GM19395 (cell line): ENCODE results near the gene AGBL3.

ENCODE experiments used
- ATAC-seq: cut with Tn5 transposase; IDR thresholded peaks from one replicate; pipeline ENCODE4 v1.9.1; 2021; ENCODE audit warnings: mild to moderate bottlenecking, moderate library complexity; ENCODE audit not compliant: unreplicated experiment

The AGBL3 gene

GRCh38 chr7:135143885-135144668 is 157.8 kb downstream of the AGBL3 start:
- no peak for ATAC-seq

DNA sequence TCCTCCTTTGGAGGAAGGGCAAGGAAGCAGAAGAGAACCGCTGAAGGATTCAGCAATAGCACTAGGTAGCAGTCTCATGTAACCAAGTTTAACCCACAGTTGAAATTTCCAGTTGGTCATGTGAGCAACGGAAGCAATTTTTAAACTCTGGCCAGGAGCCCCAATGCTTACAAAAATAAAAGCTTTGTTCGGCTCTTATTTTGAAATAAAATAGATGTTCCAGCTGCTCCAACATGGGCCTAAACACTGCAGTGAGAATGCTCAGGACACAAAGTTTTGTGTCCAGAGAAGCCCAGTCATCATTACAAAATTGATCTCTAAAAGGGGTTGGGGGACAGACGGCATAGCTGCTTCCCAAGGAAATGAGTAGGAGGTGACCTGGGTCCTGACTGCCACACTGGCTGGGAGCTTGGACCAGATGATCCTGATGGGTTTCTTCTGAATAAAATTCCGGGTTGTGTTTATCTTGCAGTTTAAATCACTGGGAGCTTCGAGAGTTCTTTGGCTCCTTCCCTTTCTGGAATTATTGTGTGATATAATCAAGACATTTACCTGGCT is 161.1 kb downstream of the AGBL3 start:
- peak; percentile 11 for ATAC-seq

DNA sequence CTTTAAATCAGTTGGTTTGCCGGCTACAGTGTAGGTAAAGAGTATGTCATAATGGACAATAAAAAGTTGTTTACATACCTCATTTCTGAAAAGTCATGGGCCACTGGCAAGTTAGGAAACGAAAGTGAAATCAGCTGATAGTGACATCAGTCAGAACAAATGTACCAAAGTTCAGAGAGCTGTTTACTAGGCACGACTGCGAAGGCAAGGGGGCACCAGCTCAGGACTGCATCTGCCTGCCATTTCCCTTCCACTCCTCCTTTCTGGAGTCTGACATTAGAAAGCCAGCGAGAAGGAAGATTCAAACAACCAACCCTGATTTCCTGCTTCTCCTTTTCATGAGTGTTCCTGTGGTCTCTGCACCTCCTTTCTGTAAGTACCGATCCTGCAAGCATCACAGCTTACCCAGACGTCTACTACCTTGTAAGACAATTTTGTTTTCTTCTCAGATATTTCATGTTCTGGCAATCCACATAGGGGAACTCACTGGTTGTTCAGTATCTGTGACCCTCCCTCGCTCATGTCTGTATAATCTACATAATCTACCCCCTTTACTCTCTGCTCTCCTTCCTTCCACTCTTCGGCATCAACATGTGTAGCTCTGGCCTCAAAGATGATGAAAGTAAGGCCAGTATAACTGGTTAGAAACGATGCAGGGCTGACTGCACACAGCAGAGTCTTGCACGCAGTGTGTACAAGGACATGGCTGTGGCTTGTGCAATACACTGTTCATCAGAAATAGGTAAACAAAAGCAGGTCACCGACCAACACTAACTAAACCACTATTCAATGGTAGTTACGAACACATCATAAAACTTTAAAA is 161.8 kb downstream of the AGBL3 start, which contains the start of gene TMEM140:
Gene TMEM140, plus strand, starts transcription at position 174 of the 823 bp plus-strand sequence. CDS start 16,370 bp downstream, outside the sequence.
- ATAC-seq = peak; percentile 69

DNA sequence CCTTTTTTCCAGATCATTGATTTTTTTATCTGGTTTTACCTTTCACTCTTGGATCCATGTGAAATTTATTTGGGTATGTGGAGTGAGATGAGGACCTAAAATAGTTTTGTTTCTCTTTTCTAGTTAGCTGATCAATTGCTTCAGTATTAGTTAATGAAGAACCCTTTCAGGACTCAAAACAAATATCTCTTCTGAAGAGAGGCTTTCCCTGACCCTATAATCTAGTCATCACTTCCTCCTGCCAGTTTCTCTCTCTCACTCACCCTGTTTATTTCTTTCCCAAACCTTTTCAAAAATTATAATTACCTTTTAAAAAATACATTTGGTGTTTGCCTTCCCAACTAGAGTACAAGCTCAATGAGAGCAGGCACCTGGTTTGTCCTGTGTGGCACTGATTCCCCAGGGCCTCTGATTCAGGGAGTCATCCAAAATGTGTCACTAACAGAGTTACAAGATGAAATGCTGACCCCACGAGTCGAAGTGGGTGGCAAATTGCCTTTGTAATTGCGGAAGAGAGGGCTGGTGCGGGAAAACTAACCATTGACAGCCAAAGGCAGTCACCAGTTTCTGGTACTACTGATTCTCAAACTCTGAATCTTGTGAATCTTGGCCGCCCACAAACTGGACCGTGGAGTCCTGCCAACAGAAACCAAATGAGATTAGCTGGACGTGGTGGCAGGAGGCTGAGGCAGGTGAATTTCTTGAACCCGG is 163.9 kb downstream of the AGBL3 start:
- ATAC-seq = no peak

GRCh38 chr7:135151132-135151531 is 164.8 kb downstream of the AGBL3 start:
- ATAC-seq = no peak

DNA sequence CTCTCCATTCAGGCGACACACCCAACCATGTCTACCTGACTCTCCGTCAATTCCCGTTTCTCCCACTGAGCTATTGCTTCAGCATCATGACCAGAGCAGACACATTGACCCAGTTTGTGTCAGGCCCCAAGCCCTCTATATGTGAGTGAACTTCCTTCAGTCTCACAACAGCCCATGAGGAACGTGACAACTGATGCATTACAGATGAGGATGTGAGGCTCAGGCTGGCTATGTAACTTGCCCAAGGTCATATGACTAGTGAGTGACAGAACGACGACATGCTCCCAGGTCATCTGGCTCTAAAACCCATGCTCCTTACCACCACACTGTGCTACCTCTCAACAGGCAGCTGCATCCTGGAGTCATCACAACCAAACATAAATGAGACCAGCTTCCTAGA is 165.2 kb downstream of the AGBL3 start:
- peak; percentile 29 for ATAC-seq

DNA sequence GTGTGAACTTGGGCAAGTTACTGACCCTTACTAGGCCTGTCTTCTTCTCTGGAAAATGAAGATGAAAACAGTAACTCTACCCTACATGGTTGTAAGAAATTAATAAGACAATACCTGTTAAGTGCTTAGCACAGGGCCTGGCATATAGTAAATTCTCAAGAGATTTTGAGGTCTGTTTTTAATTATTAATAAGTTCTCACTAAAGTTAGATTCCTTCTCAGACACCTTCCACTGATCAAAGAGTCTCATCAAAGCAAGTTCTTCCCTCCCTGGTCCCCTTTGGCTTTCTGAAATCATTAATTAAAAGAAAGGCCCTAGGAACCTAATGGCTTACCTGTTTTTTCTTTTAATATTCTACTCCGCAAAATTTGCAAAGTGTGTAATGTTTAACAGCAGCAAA is 166.1 kb downstream of the AGBL3 start:
- no peak for ATAC-seq

GRCh38 chr7:135154734-135155133 is 168.4 kb downstream of the AGBL3 start:
- ATAC-seq = no peak

DNA sequence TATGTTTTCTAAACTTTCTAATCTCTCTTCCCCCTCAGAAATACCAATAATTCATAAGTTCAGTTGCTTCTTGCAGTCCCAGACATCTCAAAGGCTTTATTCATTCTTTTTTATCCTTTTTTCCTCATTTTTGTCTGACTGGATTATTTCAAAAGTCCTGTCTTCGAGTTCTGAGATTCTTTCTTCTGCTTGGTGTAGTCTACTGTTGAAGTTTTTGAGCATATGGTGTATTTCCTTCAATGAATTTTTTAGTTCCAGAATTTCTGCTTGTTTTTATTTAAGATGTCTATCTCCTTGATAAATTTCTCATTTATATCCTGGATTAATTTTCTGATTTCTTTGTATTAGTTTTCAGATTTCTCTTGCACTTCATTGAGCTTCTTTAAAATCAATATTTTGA is 170.0 kb downstream of the AGBL3 start:
- no peak for ATAC-seq

DNA sequence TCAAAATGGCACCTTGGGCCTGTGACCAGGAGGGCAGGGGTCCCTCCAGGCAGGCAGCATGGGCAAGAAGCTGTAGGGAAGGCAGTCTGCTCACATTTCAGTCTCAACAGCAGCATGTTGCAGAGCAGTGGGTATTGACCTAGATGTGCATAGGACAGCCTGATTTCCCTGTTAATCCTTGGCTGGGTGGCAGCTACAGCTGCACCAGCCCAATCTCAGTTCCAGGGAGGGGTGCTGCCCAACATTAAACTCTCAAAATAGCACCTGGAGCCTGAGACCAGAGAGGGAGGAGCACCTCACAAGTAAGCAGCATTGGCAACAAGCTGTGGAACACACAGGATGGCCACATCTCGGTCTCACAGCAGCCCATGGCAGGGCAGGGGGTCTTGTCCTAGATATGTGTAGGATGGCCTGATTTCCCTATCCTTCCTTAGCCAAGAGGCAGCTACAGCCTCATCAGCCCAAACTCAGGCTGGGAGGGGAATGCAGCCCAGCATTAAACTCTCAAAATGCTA is 171.9 kb downstream of the AGBL3 start:
- no peak for ATAC-seq

DNA sequence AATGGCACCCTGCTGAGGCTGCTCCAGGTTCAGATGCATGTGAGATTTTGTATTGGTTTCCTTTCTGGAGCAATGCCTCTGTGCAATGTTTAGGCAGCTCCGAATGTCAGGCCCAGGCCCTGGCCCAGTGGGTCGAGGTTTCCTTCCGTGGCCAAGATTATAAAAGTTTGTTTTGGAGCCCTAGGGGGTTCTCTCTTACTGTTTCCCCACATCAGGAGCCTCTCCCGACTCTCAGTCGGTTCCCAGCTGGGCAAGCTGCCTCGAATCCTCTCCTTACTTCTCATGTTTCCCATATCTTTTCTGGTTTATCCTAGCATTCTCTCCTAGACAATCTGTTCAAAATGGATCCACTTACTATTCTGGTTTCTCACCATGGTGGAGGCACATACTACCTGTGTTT is 172.6 kb downstream of the AGBL3 start:
- no peak for ATAC-seq

DNA sequence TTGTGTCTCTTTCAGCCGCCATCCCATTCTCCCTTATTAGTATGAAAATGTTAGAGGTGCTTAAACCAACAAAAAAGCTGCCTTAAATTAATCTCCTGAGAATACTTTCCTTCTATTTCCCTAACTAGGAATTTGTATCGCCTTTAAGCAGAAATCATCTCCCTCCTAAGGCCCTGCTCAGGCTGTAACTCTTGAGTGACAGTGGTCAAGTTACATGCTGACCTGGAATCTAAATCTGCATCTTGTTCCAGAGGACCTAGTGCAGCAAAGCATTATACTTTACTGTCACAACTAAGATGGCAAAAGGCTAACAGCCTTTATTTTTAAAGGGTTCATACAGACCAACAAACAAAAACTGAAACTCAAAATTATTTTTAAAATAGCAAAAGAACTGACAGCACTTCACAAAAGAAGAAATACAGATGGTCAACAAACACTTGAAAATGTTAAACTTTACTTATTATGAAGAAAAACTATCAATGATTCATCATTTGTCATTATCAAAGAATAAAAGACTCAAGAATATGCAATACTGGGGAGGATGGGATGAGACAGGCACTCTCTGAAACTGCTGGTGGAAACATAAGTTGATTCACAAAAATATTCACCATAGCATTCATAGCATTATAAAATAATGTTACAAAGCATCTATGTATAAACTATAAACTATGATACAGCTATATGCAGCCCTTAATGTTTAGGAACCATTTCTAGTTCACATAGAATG is 173.2 kb downstream of the AGBL3 start:
- peak; percentile 9 for ATAC-seq

DNA sequence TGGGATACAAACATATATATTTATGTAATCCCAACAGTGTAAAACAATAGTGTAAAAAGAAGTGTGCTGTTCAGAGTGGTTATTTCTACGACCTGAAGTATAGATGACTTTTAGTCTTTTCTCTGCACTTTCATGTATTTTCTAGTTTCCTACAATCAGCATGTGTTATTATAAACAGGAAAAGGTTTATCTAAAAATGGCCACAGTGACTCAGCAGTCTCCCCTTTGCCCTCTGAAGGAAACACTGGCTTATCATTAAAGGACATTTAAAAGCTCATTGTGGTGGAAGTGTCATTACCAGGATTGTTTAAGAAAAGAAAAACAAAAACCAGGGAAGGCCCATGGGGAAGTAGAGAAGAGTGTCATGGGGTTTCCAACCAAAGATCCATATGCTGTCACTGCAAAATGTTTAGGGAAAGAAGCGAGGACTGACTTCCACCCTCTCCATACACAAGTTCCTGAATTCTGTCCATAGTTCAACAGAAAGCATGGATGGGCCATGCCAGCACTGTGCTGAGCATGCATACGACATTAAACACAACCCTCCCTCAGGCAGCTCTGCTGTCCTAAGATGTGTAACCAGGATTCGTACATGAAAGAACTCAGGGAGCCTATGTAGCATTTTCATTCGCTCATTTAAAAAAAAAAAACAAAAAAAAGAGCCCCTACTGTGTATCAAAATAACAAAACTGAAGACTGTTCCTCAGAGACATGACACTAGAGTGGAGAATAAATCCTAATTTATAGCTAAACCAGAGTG is 174.0 kb downstream of the AGBL3 start:
- ATAC-seq = peak; percentile 52

- ATAC-seq = peak; percentile 44
Observed at GRCh38 chr7:135160858-135161653, 174.7 kb downstream of the AGBL3 start.

DNA sequence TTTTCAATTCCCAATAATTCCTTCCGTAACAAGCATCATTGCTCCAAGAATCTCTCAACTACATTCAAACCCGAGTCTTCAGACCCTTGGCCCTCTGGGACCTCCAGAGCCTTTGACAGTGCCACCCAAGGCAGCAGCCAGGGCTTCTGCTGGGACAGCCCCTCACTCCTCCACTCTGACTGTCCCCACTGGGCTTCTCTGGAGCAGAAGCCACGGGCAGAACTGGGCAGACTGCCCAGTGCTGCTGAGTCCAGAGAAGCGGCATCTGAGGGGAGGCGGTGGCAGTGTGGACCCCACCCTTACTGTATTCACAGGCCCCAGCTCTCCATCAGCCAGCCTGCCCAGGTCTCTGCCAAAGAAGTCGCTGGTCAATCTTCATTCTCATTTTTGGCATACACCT is 175.4 kb downstream of the AGBL3 start:
- ATAC-seq = no peak

DNA sequence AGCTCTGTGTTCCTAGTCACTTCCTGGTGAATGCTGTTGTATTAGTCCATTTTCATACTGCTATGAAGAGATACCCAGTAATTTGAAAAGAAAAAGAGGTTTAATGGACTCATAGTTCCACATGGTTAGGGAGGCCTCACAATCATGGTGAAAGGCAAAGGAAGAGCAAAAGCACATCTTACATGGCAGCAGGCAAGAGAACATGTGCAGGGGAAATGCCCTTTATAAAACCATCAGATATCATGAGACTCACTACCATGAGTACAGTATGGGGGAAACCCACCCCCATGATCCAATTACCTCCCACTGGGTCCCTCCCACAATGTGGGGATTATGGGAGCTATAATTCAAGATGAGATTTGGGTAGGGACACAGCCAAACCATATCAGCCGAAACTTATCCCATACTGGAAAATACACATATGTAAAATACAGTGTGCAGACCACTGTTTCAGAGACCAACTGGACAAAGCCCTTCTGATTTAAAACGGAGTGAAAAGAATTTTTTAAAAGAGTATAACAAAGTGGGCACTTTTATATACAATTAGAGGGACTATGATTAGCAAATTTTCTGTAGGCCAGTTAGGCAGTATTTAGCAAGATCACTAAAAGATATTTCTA is 176.2 kb downstream of the AGBL3 start:
- no peak for ATAC-seq

DNA sequence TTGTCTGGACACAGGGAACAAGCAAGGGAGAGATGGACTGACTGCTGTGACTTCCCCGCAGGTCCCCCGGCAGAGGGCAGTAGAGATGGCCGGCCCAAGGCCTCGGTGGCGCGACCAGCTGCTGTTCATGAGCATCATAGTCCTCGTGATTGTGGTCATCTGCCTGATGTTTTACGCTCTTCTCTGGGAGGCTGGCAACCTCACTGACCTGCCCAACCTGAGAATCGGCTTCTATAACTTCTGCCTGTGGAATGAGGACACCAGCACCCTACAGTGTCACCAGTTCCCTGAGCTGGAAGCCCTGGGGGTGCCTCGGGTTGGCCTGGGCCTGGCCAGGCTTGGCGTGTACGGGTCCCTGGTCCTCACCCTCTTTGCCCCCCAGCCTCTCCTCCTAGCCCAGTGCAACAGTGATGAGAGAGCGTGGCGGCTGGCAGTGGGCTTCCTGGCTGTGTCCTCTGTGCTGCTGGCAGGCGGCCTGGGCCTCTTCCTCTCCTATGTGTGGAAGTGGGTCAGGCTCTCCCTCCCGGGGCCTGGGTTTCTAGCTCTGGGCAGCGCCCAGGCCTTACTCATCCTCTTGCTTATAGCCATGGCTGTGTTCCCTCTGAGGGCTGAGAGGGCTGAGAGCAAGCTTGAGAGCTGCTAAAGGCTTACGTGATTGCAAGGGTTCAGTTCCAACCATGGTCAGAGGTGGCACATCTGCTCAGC is 178.2 kb downstream of the AGBL3 start:
- ATAC-seq = no peak

DNA sequence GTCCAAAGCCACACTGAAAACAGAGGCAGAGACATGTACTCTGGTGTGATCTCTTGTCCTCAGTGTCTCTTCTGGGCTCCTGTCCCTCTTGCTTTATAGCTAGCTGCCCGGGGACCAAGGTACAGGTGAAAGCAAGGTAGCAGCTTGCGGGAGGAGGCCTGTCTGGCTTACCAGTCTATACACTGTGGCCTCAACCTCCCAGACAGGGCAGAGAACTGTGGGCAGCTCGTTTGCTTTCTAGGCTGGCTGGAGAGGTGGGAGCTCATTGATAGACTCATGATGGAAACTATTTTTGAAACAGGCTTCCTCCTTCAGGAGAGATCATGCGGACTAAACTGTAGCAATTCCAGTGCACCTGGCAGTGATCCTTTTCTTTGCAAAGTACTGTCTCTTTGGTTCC is 179.6 kb downstream of the AGBL3 start:
- no peak for ATAC-seq
